ENCODE results near the gene PPP6R2. TPM values are rescaled to one million over a fixed set of nuclear protein-coding genes. Genes with fewer than 3 reads are reported as not detected.

Gene PPP6R2
- total RNA-seq, 5 donors from 2014 or later (not counting 1 experiment from before 2014, with no cell fraction given) = 71.2 to 105 (median 96.8) TPM

DNA sequence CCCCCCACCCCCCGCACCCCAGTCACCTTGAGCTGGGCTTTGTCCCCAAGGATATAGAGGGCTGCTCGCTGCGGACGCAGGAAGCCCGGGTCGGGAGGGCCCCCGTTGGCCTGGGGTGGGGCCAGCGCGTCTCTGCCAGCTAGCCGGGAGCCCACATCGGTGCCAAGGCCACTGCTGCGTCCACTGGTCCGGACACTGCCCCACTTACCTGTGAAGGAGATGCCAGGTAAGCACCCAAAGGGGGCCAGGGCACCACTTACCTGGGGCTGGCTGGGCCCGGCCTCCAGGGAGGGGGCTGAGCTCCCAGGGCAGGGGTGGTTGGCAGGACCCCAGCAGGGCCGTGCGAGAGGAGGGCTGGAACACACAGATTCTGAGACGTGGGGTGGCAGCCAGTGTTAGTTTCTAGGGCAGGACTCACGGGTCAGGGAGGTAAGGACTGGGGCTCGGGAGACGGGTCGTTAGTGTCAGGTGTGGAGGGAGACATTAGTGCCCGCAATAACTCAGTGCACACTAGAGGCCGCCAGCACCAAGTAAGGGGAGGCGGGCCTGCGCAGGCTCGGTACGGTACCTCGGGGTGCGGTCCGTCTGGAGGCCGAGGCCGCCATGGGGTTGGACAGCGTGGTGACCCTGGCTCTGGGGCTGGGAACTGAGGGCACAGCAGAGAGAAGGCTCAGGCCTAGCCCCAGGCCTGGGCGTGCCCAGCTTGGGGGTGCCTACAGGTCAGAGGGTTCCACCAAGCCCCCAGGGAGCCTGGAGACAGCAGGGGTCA, 113.5 kb downstream of the PPP6R2 start:
- Mint-ChIP-seq H3K4me1 (peaks cover 0 to 7% (median 3%) of the 10 kb centered on the region in 3 donors), H3K9me3 (no peaks in the 10 kb centered on the region), H3K27me3 (no peaks in the 10 kb centered on the region), H3K36me3 (peaks cover 31% of the 10 kb centered on the region), H3K4me3 (no peak overlapping the region), H3K27ac (peak overlapping the region; percentile 46 to 61)
- ChIA-PET CTCF (interaction anchor here in 1 of 2 donors (1.1 kb wide), 1 partner anchor 69 kb away, joined by 3 read pairs; the partner anchor contains the start of gene SCO2), POLR2A (no interaction called here)
- H3K27me3 ChIP-seq (replicated peaks in 1 of 2; ENCODE audit: control insufficient read depth in 2 of 2, extremely low read depth in 1 of 2, insufficient read depth in 2 of 2, low read length in 1 of 2) = no peaks in the 10 kb centered on the region
- whole genome bisulfite sequencing (ENCODE audit: insufficient coverage) = 90% methylated on average over 32 of the region's 34 CpGs
- H3K9me3 ChIP-seq = no peaks in the 10 kb centered on the region
- no peak overlapping the region for H3K4me3 ChIP-seq (ENCODE audit: control insufficient read depth in 1 of 2, extremely low read depth in 1 of 2, low read length in 1 of 2)
- peaks cover 30 to 82% of the 10 kb centered on the region in 2 donors for H3K36me3 ChIP-seq (ENCODE audit: control insufficient read depth in 2 of 2, extremely low read depth in 1 of 2, insufficient read depth in 1 of 2, low read length in 1 of 2)
- peak in 1 of 35 experiments; percentile 37 for DNase-seq
- ATAC-seq (replicated peaks in 1 of 4) = peak in 3 of 4 experiments; percentile 20 to 52 (median 39)
- no peak overlapping the region for H3K27ac ChIP-seq (ENCODE audit: low read length)
- peaks cover 0 to 5% of the 10 kb centered on the region in 2 experiments for H3K4me1 ChIP-seq (ENCODE audit: control insufficient read depth in 1 of 2, extremely low read depth in 1 of 2, insufficient read depth in 2 of 2, low read length in 2 of 2)

- no peaks in the 10 kb centered on the region for H3K27me3 ChIP-seq (replicated peaks in 1 of 2; ENCODE audit: control insufficient read depth in 2 of 2, extremely low read depth in 1 of 2, insufficient read depth in 2 of 2, low read length in 1 of 2)
- no peaks in the 10 kb centered on the region for H3K9me3 ChIP-seq
- H3K4me1 Mint-ChIP-seq = peaks cover 0 to 2% (median 1%) of the 10 kb centered on the region in 3 donors
- WGBS (ENCODE audit: insufficient coverage) = 94% methylated on average over 16 of the region's 22 CpGs
- POLR2A ChIA-PET = no interaction called here
- peaks cover 35% of the 10 kb centered on the region for H3K36me3 Mint-ChIP-seq
- H3K9me3 Mint-ChIP-seq = no peaks in the 10 kb centered on the region
- H3K27ac Mint-ChIP-seq = no peak overlapping the region
- H3K4me3 ChIP-seq (ENCODE audit: control insufficient read depth in 1 of 2, extremely low read depth in 1 of 2, low read length in 1 of 2) = no peak overlapping the region
- peaks cover 0 to 5% of the 10 kb centered on the region in 2 experiments for H3K4me1 ChIP-seq (ENCODE audit: control insufficient read depth in 1 of 2, extremely low read depth in 1 of 2, insufficient read depth in 2 of 2, low read length in 2 of 2)
- H3K36me3 ChIP-seq (ENCODE audit: control insufficient read depth in 2 of 2, extremely low read depth in 1 of 2, insufficient read depth in 1 of 2, low read length in 1 of 2) = peaks cover 38 to 95% of the 10 kb centered on the region in 2 donors
- DNase-seq (no peak), ATAC-seq (replicated peaks in 1 of 4) (no peak)
- H3K27me3 Mint-ChIP-seq = no peaks in the 10 kb centered on the region
- CTCF ChIA-PET = interaction anchor here in 1 of 2 donors (0.5 kb wide), 1 partner anchor 21 kb away, joined by 3 read pairs; no protein-coding TSS in a partner anchor
- no peak overlapping the region for H3K4me3 Mint-ChIP-seq
- no peak overlapping the region for H3K27ac ChIP-seq (ENCODE audit: low read length)
Measured at GRCh38 chr22:50459016-50459415, 115.9 kb downstream of the PPP6R2 start.

- Histone ChIP-seq H3K27me3 (replicated peaks in 1 of 2; ENCODE audit: control insufficient read depth in 2 of 2, extremely low read depth in 1 of 2, insufficient read depth in 2 of 2, low read length in 1 of 2) (no peaks in the 10 kb centered on the region), H3K4me1 (ENCODE audit: control insufficient read depth in 1 of 2, extremely low read depth in 1 of 2, insufficient read depth in 2 of 2, low read length in 2 of 2) (peaks cover 0 to 5% of the 10 kb centered on the region in 2 experiments), H3K4me3 (ENCODE audit: control insufficient read depth in 1 of 2, extremely low read depth in 1 of 2, low read length in 1 of 2) (no peak overlapping the region), H3K36me3 (ENCODE audit: control insufficient read depth in 2 of 2, extremely low read depth in 1 of 2, insufficient read depth in 1 of 2, low read length in 1 of 2) (peaks cover 32 to 95% of the 10 kb centered on the region in 2 donors), H3K9me3 (no peaks in the 10 kb centered on the region), H3K27ac (ENCODE audit: low read length) (no peak overlapping the region)
- no peak for DNase-seq
- ChIA-PET POLR2A (no interaction called here), CTCF (no interaction called here)
- H3K27me3 Mint-ChIP-seq = no peaks in the 10 kb centered on the region
- peaks cover 35% of the 10 kb centered on the region for H3K36me3 Mint-ChIP-seq
- 94% methylated on average over 39 of the region's 41 CpGs for WGBS (ENCODE audit: insufficient coverage)
- no peak overlapping the region for H3K4me3 Mint-ChIP-seq
- ATAC-seq (replicated peaks in 1 of 4) = peak in 3 of 4 experiments; percentile 17 to 30 (median 22)
- peaks cover 0 to 2% (median 1%) of the 10 kb centered on the region in 3 donors for H3K4me1 Mint-ChIP-seq
- no peak overlapping the region for H3K27ac Mint-ChIP-seq
- no peaks in the 10 kb centered on the region for H3K9me3 Mint-ChIP-seq
Measured at GRCh38 chr22:50459496-50460140, 116.5 kb downstream of the PPP6R2 start.

GRCh38 chr22:50460938-50461337, 117.8 kb downstream of the PPP6R2 start:
- ChIA-PET POLR2A (no interaction called here), CTCF (no interaction called here)
- no peak for DNase-seq
- ATAC-seq (replicated peaks in 1 of 4) = no peak
- H3K27ac Mint-ChIP-seq = no peak overlapping the region
- no peak overlapping the region for H3K4me3 Mint-ChIP-seq
- no peak overlapping the region for H3K27ac ChIP-seq (ENCODE audit: low read length)
- 98% methylated on average over 16 of the region's 17 CpGs for WGBS (ENCODE audit: insufficient coverage)
- H3K27me3 ChIP-seq (replicated peaks in 1 of 2; ENCODE audit: control insufficient read depth in 2 of 2, extremely low read depth in 1 of 2, insufficient read depth in 2 of 2, low read length in 1 of 2) = no peaks in the 10 kb centered on the region
- H3K27me3 Mint-ChIP-seq = no peaks in the 10 kb centered on the region
- H3K4me3 ChIP-seq (ENCODE audit: control insufficient read depth in 1 of 2, extremely low read depth in 1 of 2, low read length in 1 of 2) = no peak overlapping the region
- peaks cover 21 to 94% of the 10 kb centered on the region in 2 donors for H3K36me3 ChIP-seq (ENCODE audit: control insufficient read depth in 2 of 2, extremely low read depth in 1 of 2, insufficient read depth in 1 of 2, low read length in 1 of 2)
- H3K36me3 Mint-ChIP-seq = peaks cover 34% of the 10 kb centered on the region
- no peaks in the 10 kb centered on the region for H3K9me3 ChIP-seq
- H3K4me1 ChIP-seq (ENCODE audit: control insufficient read depth in 1 of 2, extremely low read depth in 1 of 2, insufficient read depth in 2 of 2, low read length in 2 of 2) = peaks cover 0 to 10% of the 10 kb centered on the region in 2 experiments
- H3K9me3 Mint-ChIP-seq = no peaks in the 10 kb centered on the region
- peaks cover 0 to 2% (median 1%) of the 10 kb centered on the region in 3 donors for H3K4me1 Mint-ChIP-seq

DNA sequence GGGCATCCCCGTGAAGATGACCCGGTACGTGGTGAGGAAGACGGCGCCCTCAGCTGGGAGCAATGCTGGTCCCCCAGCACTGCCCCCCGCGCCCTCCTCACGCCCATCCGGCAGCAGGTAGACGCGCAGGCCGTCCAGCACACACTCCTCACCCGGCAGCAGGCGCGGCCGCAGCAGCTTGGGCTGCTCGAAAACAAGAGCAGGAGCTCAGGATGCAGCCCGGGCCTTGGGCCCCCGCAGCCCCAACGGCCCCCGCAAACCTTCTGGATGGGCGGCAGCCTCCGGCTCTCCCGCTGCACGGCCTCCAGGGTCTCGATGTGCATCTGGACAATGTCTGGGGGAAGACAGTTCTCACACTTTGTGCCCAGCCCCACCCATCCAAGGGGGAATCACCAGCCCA, 118.4 kb downstream of the PPP6R2 start:
- CTCF ChIA-PET = no interaction called here

GRCh38 chr22:50461979-50462540, 118.9 kb downstream of the PPP6R2 start:
- Histone ChIP-seq H3K9me3 (no peaks in the 10 kb centered on the region), H3K27me3 (replicated peaks in 1 of 2; ENCODE audit: control insufficient read depth in 2 of 2, extremely low read depth in 1 of 2, insufficient read depth in 2 of 2, low read length in 1 of 2) (no peaks in the 10 kb centered on the region), H3K36me3 (ENCODE audit: control insufficient read depth in 2 of 2, extremely low read depth in 1 of 2, insufficient read depth in 1 of 2, low read length in 1 of 2) (peaks cover 21 to 96% of the 10 kb centered on the region in 2 donors), H3K4me3 (ENCODE audit: control insufficient read depth in 1 of 2, extremely low read depth in 1 of 2, low read length in 1 of 2) (no peak overlapping the region), H3K4me1 (ENCODE audit: control insufficient read depth in 1 of 2, extremely low read depth in 1 of 2, insufficient read depth in 2 of 2, low read length in 2 of 2) (peaks cover 0 to 18% of the 10 kb centered on the region in 2 experiments), H3K27ac (ENCODE audit: low read length) (no peak overlapping the region)
- no peaks in the 10 kb centered on the region for H3K27me3 Mint-ChIP-seq
- H3K36me3 Mint-ChIP-seq = peaks cover 41% of the 10 kb centered on the region
- ChIA-PET CTCF (no interaction called here), POLR2A (no interaction called here)
- ATAC-seq (replicated peaks in 1 of 4) (no peak), DNase-seq (no peak)
- peaks cover 6 to 8% (median 7%) of the 10 kb centered on the region in 3 donors for H3K4me1 Mint-ChIP-seq
- H3K9me3 Mint-ChIP-seq = no peaks in the 10 kb centered on the region
- 94% methylated on average over 23 of the region's 30 CpGs for WGBS (ENCODE audit: insufficient coverage)
- no peak overlapping the region for H3K4me3 Mint-ChIP-seq
- no peak overlapping the region for H3K27ac Mint-ChIP-seq

More for the DNA sequence above, 118.4 kb downstream of the PPP6R2 start:
- Mint-ChIP-seq H3K4me3 (no peak overlapping the region), H3K9me3 (no peaks in the 10 kb centered on the region), H3K27ac (no peak overlapping the region), H3K36me3 (peaks cover 39% of the 10 kb centered on the region), H3K4me1 (peaks cover 1 to 4% (median 3%) of the 10 kb centered on the region in 3 donors), H3K27me3 (no peaks in the 10 kb centered on the region)
- Histone ChIP-seq H3K27me3 (replicated peaks in 1 of 2; ENCODE audit: control insufficient read depth in 2 of 2, extremely low read depth in 1 of 2, insufficient read depth in 2 of 2, low read length in 1 of 2) (no peaks in the 10 kb centered on the region), H3K36me3 (ENCODE audit: control insufficient read depth in 2 of 2, extremely low read depth in 1 of 2, insufficient read depth in 1 of 2, low read length in 1 of 2) (peaks cover 21 to 96% of the 10 kb centered on the region in 2 donors), H3K9me3 (no peaks in the 10 kb centered on the region), H3K4me1 (ENCODE audit: control insufficient read depth in 1 of 2, extremely low read depth in 1 of 2, insufficient read depth in 2 of 2, low read length in 2 of 2) (peaks cover 0 to 14% of the 10 kb centered on the region in 2 experiments), H3K4me3 (ENCODE audit: control insufficient read depth in 1 of 2, extremely low read depth in 1 of 2, low read length in 1 of 2) (no peak overlapping the region), H3K27ac (ENCODE audit: low read length) (no peak overlapping the region)
- DNase-seq (no peak), ATAC-seq (replicated peaks in 1 of 4) (no peak)
- POLR2A ChIA-PET = no interaction called here
- WGBS (ENCODE audit: insufficient coverage) = 97% methylated on average over 21 of the region's 26 CpGs

All from T-cell (primary cell).